NCI-H146 treated with DMSO at 0.1 percent for 48 hours (cell line): ENCODE data around the gene LAMTOR5.
"Not testable (repeated sequence)": the region's sequence is repeated elsewhere in the genome, so short reads cannot be mapped to it uniquely, and the experiment has no call there.

Experiments used
- DNase-seq: peaks from one replicate; lab custom pipeline; 2025; ENCODE audit not compliant: unreplicated experiment; lab: John Stamatoyannopoulos, UW

Gene LAMTOR5

GRCh38 chr1:110407260-110408210 lies at the start of gene LAMTOR5:
Gene LAMTOR5, minus strand, starts transcription at chr1:110407694. Its CDS starts 74 bp downstream, at chr1:110407620.
- peak; percentile 83 for DNase-seq

DNA sequence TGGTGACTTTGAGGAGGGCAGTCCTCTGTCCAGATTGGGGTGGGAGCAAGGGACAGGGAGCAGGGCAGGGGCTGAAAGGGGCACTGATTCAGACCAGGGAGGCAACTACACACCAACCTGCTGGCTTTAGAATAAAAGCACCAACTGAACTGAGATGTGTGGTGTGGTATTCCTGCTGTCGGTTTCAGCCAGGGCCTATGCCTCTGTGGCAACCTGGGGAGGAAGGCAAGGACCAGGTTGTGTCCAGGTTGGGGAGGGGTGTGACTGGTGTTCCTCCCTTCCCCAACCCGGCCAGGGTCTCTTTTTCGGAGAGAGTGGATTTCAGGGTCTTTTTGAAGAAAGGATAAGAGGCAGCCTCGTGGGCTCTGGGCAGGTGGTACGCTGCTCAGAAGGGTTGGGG lies 49.7 kb upstream of the LAMTOR5 start:
- DNase-seq = no peak

- DNase-seq = no peak
Measured at GRCh38 chr1:110455151-110455550, 47.7 kb upstream of the LAMTOR5 start.

DNA sequence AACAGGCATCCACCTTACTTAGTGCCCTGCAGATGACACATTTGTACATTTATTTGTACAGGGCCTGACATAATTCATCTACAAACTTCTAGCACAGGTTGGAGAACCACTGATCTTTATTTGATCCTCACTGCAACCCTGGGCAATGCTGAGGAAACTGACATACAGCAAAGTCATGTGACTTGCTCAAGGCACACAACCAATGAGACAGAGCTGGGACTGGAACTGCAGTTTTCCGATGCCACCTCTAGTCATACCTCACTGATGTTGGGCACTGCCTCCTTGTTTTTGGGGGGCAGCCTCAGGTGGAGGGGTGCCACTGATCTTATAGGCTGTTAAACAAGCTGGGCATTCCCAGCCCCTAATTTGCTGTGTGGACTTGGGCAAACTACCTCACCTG lies 46.8 kb upstream of the LAMTOR5 start:
- no peak for DNase-seq

DNA sequence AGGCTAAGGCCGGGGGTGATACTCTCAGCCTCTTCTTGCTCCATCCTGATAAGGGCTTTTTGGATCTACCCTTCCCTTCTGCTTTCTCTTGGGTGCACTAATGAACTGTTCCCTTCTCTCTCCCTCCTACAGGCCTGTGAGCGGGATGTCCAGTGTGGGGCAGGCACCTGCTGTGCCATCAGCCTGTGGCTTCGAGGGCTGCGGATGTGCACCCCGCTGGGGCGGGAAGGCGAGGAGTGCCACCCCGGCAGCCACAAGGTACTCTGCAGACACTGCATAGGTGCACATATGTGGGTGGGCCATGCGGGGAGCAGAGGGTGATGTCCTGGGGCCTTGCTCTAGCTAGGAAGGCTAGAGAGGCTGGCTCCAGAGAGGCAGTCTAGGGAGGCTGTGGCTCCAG lies 46.3 kb upstream of the LAMTOR5 start:
- no peak for DNase-seq

DNA sequence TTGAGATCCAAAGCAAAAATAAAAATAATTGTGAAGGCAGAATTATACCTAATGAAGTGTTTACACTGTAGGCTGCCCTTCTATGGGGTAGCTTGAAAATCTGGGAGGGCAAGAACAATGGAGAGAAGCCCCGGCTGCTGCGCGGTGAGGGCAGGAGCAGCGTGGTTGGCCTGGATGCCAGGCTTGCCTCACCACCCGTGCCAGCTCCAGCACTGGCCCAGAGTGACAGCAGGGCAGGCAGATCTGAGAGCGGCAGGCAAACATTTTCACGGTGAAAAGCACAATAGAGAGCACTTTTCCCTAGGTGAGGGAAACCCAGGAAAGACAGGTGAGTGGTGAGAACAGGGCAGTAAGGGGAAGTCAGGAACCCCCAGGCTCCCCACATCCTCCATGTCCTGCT lies 44.8 kb upstream of the LAMTOR5 start:
- no peak for DNase-seq

GRCh38 chr1:110450929-110451328 lies 43.4 kb upstream of the LAMTOR5 start, which contains the start of gene PROK1:
Gene PROK1, plus strand, starts transcription at chr1:110451149. Its CDS starts 68 bp downstream, at chr1:110451217.
- DNase-seq = no peak

DNA sequence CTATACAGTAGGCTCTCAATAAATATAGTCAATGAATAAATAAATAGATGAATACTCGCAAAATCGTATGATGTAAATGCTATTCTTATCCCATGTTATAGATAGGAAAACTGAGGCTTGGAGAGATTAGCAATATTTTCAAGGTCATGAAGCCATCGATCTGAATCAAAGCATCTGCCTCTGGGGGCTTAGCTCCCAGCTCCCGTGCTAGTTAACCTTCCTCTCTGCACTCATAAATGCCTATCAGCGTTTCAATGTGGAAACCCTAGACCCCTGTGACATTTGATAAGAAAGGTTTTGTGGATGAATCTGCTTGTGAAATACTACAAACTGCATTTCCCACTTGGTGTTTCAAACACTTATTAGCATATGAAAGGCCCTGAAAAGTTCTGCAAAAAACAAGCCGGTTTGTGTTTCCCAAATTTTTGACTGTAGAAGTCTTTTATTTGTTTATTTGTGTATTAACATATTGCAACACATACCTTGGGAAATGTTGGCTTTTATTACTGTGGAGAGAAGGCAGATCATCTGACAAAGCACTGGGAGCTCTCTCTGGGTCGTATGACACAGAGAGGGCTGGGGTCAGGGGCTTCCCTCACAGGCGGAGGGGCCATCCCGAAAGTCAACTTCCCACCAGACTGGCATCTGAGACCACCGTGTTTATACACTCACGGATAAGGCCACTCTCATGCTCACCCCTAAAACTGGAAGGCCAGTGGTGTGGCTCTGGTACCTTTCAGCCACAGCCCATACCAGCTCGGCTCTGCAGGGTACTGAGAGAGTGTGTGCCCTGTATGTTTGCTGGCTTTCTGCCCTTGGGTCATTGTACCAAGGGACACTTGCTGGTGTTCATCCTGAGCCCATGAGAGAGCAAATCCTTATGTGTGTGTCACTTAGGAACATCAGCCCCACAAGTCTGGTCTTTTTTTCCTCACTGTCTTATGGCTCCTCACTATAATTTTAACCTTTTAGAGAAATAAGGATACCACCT lies 42.5 kb upstream of the LAMTOR5 start:
- DNase-seq = no peak

DNA sequence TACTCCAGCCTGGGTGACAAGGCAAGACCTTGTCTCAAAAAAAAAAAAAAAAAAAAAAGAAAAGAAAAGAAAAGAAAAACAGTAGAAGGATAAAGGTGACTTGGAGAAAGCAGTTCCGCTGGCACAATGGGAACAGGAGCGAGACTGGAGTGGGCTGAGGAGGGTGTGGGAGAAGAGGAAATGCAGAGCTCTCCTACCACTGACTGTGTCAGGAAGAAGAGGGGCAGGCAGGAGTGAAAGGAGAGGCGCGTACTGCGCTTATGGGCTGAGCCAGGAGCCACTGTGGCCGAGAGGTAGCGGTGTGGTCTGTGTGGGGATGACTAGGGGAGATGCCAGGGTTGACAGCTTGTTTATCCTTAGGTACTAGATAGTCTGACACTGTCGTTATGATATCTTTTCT lies 37.1 kb upstream of the LAMTOR5 start:
- no peak for DNase-seq

GRCh38 chr1:110443451-110443850 lies 36.0 kb upstream of the LAMTOR5 start:
- no peak for DNase-seq

DNA sequence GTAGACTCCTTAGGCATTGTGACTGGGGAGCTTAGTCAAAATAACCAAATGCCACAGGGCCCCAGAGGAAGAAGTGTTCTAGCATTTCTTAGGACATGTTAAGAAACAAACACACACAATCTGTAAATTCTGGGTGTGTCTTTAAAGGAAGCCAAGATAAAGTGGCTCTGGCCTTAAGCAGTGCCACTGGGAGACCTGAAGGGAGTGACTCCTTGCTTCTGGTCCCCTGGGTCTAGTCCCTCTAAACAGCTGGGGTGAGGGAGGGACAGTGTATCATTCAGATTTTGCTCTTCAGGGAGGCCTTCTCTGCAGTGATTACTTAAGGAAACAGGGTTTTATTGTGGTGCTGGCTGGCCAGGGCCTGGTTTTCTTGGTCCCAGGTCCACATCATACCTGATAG lies 34.4 kb upstream of the LAMTOR5 start:
- DNase-seq = no peak

- no peak for DNase-seq
Measured at GRCh38 chr1:110440877-110441276, 33.4 kb upstream of the LAMTOR5 start.

DNA sequence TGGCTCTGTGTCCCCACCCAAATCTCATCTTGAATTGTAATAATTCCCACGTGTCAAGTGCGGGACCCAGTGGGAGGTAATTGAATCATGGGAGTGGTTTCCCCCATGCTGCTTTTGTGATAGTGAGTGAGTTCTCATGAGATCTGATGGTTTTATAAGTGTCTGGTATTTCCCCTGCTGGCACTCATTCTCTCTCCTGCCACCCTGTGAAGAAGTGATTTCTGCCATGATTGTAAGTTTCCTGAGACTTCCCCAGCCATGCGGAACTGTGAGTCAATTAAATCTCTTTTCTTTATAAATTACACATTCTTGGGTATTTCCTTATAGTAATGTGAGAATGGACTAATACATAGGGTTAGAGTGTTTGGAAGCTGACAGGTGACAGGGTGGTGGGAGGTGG lies 32.4 kb upstream of the LAMTOR5 start:
- not testable (repeated sequence) for DNase-seq

DNA sequence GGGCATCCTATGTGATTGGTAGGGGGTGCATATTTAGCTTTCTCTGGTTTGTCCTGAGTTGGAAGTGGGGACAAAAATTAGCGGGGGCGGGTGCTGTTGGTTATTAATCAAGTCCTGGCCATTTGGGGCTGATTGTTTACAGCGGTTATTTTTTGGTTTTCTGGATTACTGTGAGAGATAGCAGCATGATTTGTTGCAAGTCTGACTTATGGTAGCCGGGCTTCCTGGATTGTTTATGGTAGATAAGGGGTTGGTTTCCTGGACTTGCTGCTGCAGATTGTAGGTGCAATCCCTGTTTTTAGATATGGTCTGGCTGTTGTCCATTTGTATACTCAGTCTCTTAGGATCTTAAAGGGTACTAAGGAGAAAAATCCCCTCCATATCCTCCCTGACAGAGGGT lies 31.4 kb upstream of the LAMTOR5 start:
- DNase-seq = no peak

GRCh38 chr1:110437645-110438299 lies 30.3 kb upstream of the LAMTOR5 start:
- DNase-seq = not testable (repeated sequence)

GRCh38 chr1:110436635-110437034 lies 29.1 kb upstream of the LAMTOR5 start:
- no peak for DNase-seq

DNA sequence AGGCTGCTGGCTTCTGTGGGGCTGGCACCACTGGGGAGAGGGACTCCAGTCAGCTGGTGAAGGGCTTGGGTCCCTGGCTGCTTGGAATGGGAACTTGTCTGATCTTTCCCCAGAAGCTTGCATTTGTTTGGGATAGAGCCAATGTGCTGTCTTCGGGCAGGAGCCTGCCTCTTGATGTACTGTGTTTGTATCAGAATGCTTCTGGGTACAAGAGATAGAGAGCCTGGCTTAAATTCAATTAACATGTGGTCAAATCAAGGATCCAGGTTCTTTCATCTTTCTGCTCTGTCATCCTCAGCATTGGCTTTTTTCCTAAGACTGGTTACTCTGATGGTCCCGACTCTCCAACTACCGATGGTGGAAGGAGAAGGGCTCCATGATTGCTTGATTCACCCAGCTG lies 27.5 kb upstream of the LAMTOR5 start:
- DNase-seq = no peak

- peak; percentile 2 for DNase-seq
Measured at GRCh38 chr1:110433803-110434202, 26.3 kb upstream of the LAMTOR5 start.

DNA sequence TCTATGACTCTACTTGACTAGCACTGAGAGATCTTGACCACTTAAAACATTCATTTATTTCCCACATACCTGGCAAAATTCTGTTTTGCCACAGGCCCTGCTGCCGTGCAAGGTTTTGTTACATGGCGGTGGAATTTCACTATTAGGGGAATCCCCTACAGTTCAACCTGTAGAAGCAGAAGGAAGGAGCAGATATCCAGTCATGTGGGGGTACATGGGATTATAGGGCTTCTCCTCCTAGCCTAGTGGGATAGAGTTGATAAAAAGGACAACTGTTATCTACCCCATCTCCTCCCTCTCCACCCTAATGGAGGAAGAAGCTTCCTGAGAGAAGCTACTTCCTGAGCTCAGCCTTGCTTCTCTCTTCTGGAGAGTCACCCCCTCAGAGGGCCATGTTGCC lies 25.7 kb upstream of the LAMTOR5 start:
- DNase-seq = no peak

GRCh38 chr1:110430901-110431300 lies 23.4 kb upstream of the LAMTOR5 start:
- no peak for DNase-seq

GRCh38 chr1:110430366-110430765 lies 22.9 kb upstream of the LAMTOR5 start:
- no peak for DNase-seq
